ENCODE results near the gene KRT26.
"Not testable (repeated sequence)": the region's sequence is repeated elsewhere in the genome, so short reads cannot be mapped to it uniquely, and the experiment has no call there.

Gene KRT26

GRCh38 chr17:40772101-40772500, at the start of gene KRT26:
KRT26 (minus strand) TSS chr17:40772201; CDS start chr17:40772113, 88 bp downstream.
- DNase-seq = no peak

GRCh38 chr17:40821536-40821935, 49.5 kb upstream of the KRT26 start:
- DNase-seq = no peak

- no peak for DNase-seq
Measured at GRCh38 chr17:40820228-40820838, 48.3 kb upstream of the KRT26 start.

GRCh38 chr17:40819528-40820125, 47.6 kb upstream of the KRT26 start:
- no peak for DNase-seq

- DNase-seq = peak; percentile 94
Measured at GRCh38 chr17:40818733-40819527, 46.9 kb upstream of the KRT26 start.

- DNase-seq = no peak
Measured at GRCh38 chr17:40818343-40818732, 46.3 kb upstream of the KRT26 start.

GRCh38 chr17:40817103-40817682, 45.2 kb upstream of the KRT26 start:
- no peak for DNase-seq

- DNase-seq = no peak
Measured at GRCh38 chr17:40816569-40816968, 44.6 kb upstream of the KRT26 start.

GRCh38 chr17:40815381-40815780, 43.4 kb upstream of the KRT26 start:
- DNase-seq = no peak

GRCh38 chr17:40814657-40815056, 42.7 kb upstream of the KRT26 start:
- not testable (repeated sequence) for DNase-seq

GRCh38 chr17:40813804-40814203, 41.8 kb upstream of the KRT26 start:
- no peak for DNase-seq

GRCh38 chr17:40812639-40813038, 40.6 kb upstream of the KRT26 start:
- no peak for DNase-seq

- no peak for DNase-seq
Measured at GRCh38 chr17:40810494-40810893, 38.5 kb upstream of the KRT26 start.

GRCh38 chr17:40809721-40810421, 37.9 kb upstream of the KRT26 start:
- DNase-seq = no peak

- no peak for DNase-seq
Measured at GRCh38 chr17:40806131-40806530, 34.1 kb upstream of the KRT26 start.

GRCh38 chr17:40803617-40804082, 31.6 kb upstream of the KRT26 start:
- DNase-seq = peak; percentile 86

- no peak for DNase-seq
Measured at GRCh38 chr17:40801157-40801556, 29.2 kb upstream of the KRT26 start.

GRCh38 chr17:40800381-40800780, 28.4 kb upstream of the KRT26 start:
- DNase-seq = no peak

GRCh38 chr17:40799859-40800258, 27.9 kb upstream of the KRT26 start, which contains the start of gene KRT28:
KRT28 (minus strand) TSS chr17:40799959; CDS start chr17:40799893, 66 bp downstream.
- no peak for DNase-seq

- no peak for DNase-seq
Measured at GRCh38 chr17:40796846-40797245, 24.8 kb upstream of the KRT26 start.

GRCh38 chr17:40795019-40795667, 23.1 kb upstream of the KRT26 start:
- DNase-seq = no peak

- no peak for DNase-seq
Measured at GRCh38 chr17:40794466-40794865, 22.5 kb upstream of the KRT26 start.

Measured in activated CD8-positive, alpha-beta memory T cell treated with anti-CD3 and anti-CD28 coated beads, Interleukin-2, amount 50 U/mL, for 48 hours (primary cell).